ENCODE data around the gene TMEM101. TPM values are rescaled to one million over a fixed set of nuclear protein-coding genes. Genes with fewer than 3 reads are reported as not detected.

The TMEM101 gene
- total and polyA plus RNA-seq, 9 donors: 19.9 to 35.3 (median 23.5) TPM

DNA sequence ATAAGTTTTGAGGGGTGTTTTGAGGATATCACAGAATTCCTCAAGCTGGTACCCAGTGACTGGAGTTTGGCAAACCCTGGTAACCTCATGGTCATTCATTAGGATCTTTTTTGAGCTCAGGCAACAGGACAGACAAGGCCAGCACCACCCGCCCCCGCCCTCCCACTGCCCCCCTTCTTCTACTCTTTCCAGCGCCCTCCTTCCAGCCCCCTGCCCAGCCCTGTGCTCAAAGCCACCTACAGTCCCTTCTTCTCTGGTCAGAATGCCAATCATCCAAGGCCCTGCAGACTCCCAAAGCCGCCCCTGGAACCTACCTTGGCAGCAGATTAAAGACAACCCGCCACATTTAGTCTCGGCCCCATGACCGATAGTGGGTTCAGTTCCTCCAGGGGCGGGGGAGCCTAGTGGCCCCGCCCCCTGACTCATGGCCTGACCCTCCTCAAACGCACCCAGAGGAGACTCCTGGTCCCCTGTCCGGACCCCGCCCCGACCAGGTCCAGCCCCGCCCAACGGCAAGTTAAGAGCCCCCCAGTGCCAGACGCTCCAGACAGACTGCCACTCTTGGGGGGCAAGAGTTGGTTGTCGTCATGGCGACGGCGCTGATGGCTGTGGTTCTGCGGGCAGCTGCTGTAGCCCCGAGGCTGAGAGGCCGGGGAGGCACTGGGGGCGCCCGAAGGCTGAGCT is 10.5 kb downstream of the TMEM101 start, which contains the start of gene NAGS:
Gene NAGS, plus strand, starts transcription at position 546 of the 684 bp plus-strand sequence. Its CDS starts 42 bp downstream, at position 588.
- Histone ChIP-seq H3K4me1 (ENCODE audit: insufficient read depth) (peaks cover 10% of the 10 kb centered on the region), H3K36me3 (no peaks in the 10 kb centered on the region), H3K27ac (no peak within 1 kb of the TSS), H3K4me3 (no peak within 1 kb of the TSS), H3K9me3 (no peaks in the 10 kb centered on the region), H3K27me3 (peaks cover 2% of the 10 kb centered on the region)
- TF ChIP-seq, protein P1, sequence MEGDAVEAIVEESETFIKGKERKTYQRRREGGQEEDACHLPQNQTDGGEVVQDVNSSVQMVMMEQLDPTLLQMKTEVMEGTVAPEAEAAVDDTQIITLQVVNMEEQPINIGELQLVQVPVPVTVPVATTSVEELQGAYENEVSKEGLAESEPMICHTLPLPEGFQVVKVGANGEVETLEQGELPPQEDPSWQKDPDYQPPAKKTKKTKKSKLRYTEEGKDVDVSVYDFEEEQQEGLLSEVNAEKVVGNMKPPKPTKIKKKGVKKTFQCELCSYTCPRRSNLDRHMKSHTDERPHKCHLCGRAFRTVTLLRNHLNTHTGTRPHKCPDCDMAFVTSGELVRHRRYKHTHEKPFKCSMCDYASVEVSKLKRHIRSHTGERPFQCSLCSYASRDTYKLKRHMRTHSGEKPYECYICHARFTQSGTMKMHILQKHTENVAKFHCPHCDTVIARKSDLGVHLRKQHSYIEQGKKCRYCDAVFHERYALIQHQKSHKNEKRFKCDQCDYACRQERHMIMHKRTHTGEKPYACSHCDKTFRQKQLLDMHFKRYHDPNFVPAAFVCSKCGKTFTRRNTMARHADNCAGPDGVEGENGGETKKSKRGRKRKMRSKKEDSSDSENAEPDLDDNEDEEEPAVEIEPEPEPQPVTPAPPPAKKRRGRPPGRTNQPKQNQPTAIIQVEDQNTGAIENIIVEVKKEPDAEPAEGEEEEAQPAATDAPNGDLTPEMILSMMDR (IDR thresholded peaks at IDR 0.05): no peak
- TF ChIP-seq EP300 (IDR thresholded peaks at IDR 0.05): no peak
- TF ChIP-seq POLR2A (IDR thresholded peaks at IDR 0.05): no peak
- intact Hi-C loops (cut with DNase I): no loop called here
- WGBS, 3 donors: 6 to 8% (median 8%) methylated on average over 23 to 25 of the region's 25 CpGs
- DNase-seq: peak in 4 of 5 donors; percentile 24 to 44 (median 36)

DNA sequence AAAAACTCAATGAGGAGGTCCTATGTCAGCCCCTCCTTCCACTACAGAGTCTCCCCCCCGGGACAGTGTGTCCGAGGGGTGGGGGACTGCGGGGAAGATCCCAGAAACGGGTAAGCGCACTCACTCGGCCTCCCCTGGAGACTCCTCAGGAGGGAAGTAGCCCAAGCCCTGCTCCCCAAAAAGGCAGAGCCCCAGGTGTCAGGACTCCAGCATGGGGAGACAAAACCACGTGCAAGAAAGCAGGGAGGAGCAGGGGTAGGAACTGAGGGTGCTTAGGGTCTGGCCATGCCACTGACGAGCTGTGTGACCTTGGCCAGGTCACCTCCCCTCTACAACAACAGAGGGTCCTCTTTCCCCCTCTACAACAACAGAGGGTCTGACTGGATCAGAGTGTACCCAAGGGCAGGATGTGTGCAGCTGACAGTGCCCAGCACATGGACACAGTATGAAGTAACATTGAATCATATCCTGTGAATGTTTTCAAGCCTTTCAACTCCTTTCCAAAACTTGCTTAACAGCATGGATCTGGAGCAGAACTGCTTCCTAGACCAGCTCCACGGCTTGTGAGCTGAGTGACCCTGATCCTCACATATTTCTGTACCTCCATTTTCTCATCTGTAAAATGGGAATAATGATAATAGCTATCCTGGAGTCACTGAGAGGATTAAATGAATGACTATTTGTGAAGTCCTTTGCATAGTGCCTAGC is 12.5 kb downstream of the TMEM101 start:
- intact Hi-C loops (cut with DNase I): no loop called here
- Histone ChIP-seq H3K4me1 (ENCODE audit: insufficient read depth) (peaks cover 6% of the 10 kb centered on the region), H3K36me3 (no peaks in the 10 kb centered on the region), H3K27me3 (peaks cover 2% of the 10 kb centered on the region), H3K27ac (no peak overlapping the region), H3K4me3 (no peak overlapping the region), H3K9me3 (no peaks in the 10 kb centered on the region)
- DNase-seq: no peak
- WGBS, 3 donors: 38 to 52% (median 43%) methylated on average over 9 of the region's 9 CpGs
- TF ChIP-seq, protein P1 (IDR thresholded peaks at IDR 0.05): no peak
- TF ChIP-seq POLR2A (IDR thresholded peaks at IDR 0.05): no peak
- no peak for TF ChIP-seq EP300 (IDR thresholded peaks at IDR 0.05)

DNA sequence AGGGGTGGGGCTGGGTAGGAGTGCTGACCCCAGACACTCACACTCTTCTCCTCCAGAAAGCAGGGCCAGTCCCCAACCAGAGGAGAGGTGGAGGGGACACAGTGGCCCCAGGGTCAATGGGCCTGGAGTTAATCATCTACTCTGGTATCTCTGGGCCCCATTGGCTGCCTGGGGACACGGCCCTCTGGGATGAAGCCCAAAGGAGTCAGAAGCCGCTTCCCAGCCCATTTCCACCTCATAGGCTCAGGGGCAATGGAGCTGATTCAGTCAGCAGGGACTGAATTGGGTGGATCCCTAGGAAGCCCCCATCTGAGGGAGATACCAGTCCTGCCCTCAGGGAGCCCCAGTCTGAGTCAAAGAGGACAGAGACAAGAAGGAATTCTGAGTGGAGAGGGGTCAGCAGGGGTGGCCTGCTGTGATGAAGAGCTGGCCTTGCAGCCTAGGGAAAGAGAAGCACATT is 13.3 kb downstream of the TMEM101 start:
- no peak for TF ChIP-seq POLR2A (IDR thresholded peaks at IDR 0.05)
- no peak for TF ChIP-seq EP300 (IDR thresholded peaks at IDR 0.05)
- TF ChIP-seq, protein P1 (IDR thresholded peaks at IDR 0.05): no peak
- 76 to 86% (median 82%) methylated on average over 2 of the region's 2 CpGs for WGBS, 3 donors
- Histone ChIP-seq H3K27me3 (peaks cover 2% of the 10 kb centered on the region), H3K4me1 (ENCODE audit: insufficient read depth) (peaks cover 6% of the 10 kb centered on the region), H3K9me3 (no peaks in the 10 kb centered on the region), H3K36me3 (no peaks in the 10 kb centered on the region), H3K27ac (no peak overlapping the region), H3K4me3 (no peak overlapping the region)
- no peak for DNase-seq
- intact Hi-C loops (cut with DNase I): no loop called here

DNA sequence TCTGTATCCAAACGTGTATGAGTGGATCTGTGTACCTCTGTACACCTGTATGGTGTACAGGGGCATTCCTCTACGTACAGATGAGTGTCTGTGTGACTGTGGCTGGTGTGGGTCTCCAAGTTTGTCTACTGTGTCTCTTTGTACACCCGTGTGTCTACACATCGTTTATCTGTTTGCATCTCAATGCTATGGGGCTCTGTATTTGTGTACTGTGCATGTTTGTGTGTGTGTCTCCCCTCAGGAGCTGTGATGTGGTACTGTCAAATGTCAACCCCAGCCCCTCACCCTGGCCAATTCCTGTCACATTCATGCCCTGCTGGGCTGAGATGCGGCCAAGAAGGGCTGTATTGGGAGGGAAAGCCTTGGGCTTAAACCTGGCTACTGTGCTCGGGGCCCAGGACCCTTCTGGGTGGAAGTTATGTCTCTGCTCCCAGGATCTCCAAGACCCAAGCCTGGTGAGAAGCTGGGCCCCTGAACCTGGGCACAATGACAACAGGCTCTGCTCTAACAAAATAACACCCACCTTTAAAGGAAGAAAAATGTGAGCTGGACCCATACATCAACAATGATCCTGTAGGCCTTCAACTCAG is 13.8 kb downstream of the TMEM101 start:
- DNase-seq: no peak
- no peaks in the 10 kb centered on the region for H3K9me3 ChIP-seq
- H3K36me3 ChIP-seq: no peaks in the 10 kb centered on the region
- H3K27me3 ChIP-seq: peaks cover 2% of the 10 kb centered on the region
- H3K4me1 ChIP-seq (ENCODE audit: insufficient read depth): peaks cover 4% of the 10 kb centered on the region
- no peak overlapping the region for H3K4me3 ChIP-seq
- 73 to 82% (median 73%) methylated on average over 6 of the region's 6 CpGs for WGBS, 3 donors
- intact Hi-C loops (cut with DNase I): no loop called here
- no peak overlapping the region for H3K27ac ChIP-seq
- TF ChIP-seq, protein P1 (IDR thresholded peaks at IDR 0.05): no peak
- TF ChIP-seq POLR2A (IDR thresholded peaks at IDR 0.05) (no peak), EP300 (IDR thresholded peaks at IDR 0.05) (no peak)
